PC-3 (cell line): ENCODE data around the gene TRPV2. TPM values are rescaled to one million over a fixed set of nuclear protein-coding genes. Genes with fewer than 3 reads are reported as not detected.
A peak's percentile ranks its signal among the peaks of the same experiment; 100 is the strongest.

Experiments used
- ATAC-seq: fragments of 200-7000 bp; cut with Tn5 transposase; 2 replicates; pipeline ENCODE4 v1.9.1; 2020; ENCODE audit warnings: mild to moderate bottlenecking, moderate library complexity
- BruUV-seq: library from RNA; stranded (reverse); fragments of 400-500 nt; replicated peaks from 2 replicates; lab custom pipeline; 2021; lab: Mats Ljungman, UMichigan
- CTCF ChIA-PET: fragments of 300-600 bp; sonication (Branson Sonifier 250); formaldehyde crosslinking; loops from one replicate; lab custom pipeline; 2022; ENCODE audit warnings: antibody characterized with exemption; lab: Charles Lee
- POLR2A ChIA-PET: fragments of 300-600 bp; sonication (Branson Sonifier 250); formaldehyde crosslinking; loops from one replicate; lab custom pipeline; 2022; ENCODE audit warnings: antibody characterized with exemption; ENCODE audit not compliant: unreplicated experiment; lab: Charles Lee
- DNase-seq: peaks from one replicate; pipeline ENCODE4 v3.0.0-alpha.2; 2015
- H2AFZ ChIP-seq: fragments of 300-600 bp; sonication (generic); 2 replicates; pipeline ENCODE4 v1.6.0; 2016; ENCODE audit warnings: antibody characterized with exemption, low read length
- H3F3A ChIP-seq: fragments of 300-600 bp; sonication (generic); one replicate; pipeline ENCODE4 v1.6.0; 2017; ENCODE audit warnings: antibody characterized with exemption, low read length, control low read depth, mild to moderate bottlenecking; ENCODE audit not compliant: unreplicated experiment
- H3K27ac ChIP-seq: fragments of 300-600 bp; sonication (generic); 2 replicates; pipeline ENCODE4 v1.5.1; 2016; ENCODE audit warnings: mild to moderate bottlenecking, low read length
- H3K27me3 ChIP-seq: fragments of 300-600 bp; sonication (generic); 2 replicates; pipeline ENCODE4 v1.6.1; 2016; ENCODE audit warnings: low read length, mixed read lengths
- H3K36me3 ChIP-seq: fragments of 300-600 bp; sonication (generic); 2 replicates; pipeline ENCODE4 v1.6.1; 2016; ENCODE audit warnings: low read depth, mixed run types, low read length, mixed read lengths
- H3K4me1 ChIP-seq: fragments of 300-600 bp; sonication (generic); 2 replicates; pipeline ENCODE4 v1.5.1; 2016; ENCODE audit warnings: low read length; ENCODE audit not compliant: insufficient read depth
- H3K4me2 ChIP-seq: fragments of 300-600 bp; sonication (generic); 2 replicates; pipeline ENCODE4 v1.6.0; 2016; ENCODE audit warnings: low read length
- H3K4me3 ChIP-seq: fragments of 300-600 bp; sonication (generic); 2 replicates; pipeline ENCODE4 v1.5.1; 2016; ENCODE audit warnings: mild to moderate bottlenecking, low read length, mixed read lengths
- H3K79me2 ChIP-seq: fragments of 300-600 bp; sonication (generic); 2 replicates; pipeline ENCODE4 v1.6.1; 2017; ENCODE audit warnings: low read length, mixed read lengths
- H3K9ac ChIP-seq: fragments of 300-600 bp; sonication (generic); 2 replicates; pipeline ENCODE4 v1.6.0; 2016; ENCODE audit warnings: mild to moderate bottlenecking, low read length
- H3K9me2 ChIP-seq: fragments of 300-600 bp; sonication (generic); replicated peaks from 2 replicates; pipeline ENCODE4 v1.6.1; 2016; ENCODE audit warnings: mixed run types, low read length, mixed read lengths
- H3K9me3 ChIP-seq: fragments of 300-600 bp; sonication (generic); 2 replicates; pipeline ENCODE4 v1.6.1; 2016; ENCODE audit warnings: low read length, mixed read lengths
- H4K20me1 ChIP-seq: fragments of 300-600 bp; sonication (generic); 2 replicates; pipeline ENCODE4 v1.6.1; 2016; ENCODE audit warnings: low read length, mixed read lengths
- CTCF ChIP-seq: fragments of 300-600 bp; sonication (generic); conservative IDR thresholded peaks from 2 replicates; pipeline ENCODE4 v1.5.1; 2017; ENCODE audit warnings: antibody characterized with exemption, low read depth, mild to moderate bottlenecking, low read length
- EZH2 ChIP-seq: fragments of 300-600 bp; sonication (generic); IDR thresholded peaks from one replicate; pipeline ENCODE4 v1.6.1; 2017; ENCODE audit warnings: antibody characterized with exemption, mild to moderate bottlenecking, low read length; ENCODE audit not compliant: unreplicated experiment
- EZH2phosphoT487 ChIP-seq: fragments of 300-600 bp; sonication (generic); IDR thresholded peaks from 2 replicates; pipeline ENCODE4 v1.6.1; 2018; ENCODE audit warnings: mild to moderate bottlenecking, antibody characterized with exemption, low read length, borderline replicate concordance
- intact Hi-C: fragments of 100-400 bp; cut with micrococcal nuclease; formaldehyde crosslinking; loops from 2 replicates; pipeline ENCODE4 v1.9.0; 2023
- total RNA-seq: library from RNA; depleted of rRNA; stranded (reverse); fragments of >200 nt; gene quantifications from 2 replicates; pipeline ENCODE4 v1.2.3, GENCODE V29; 2014

The TRPV2 gene
- total RNA-seq, 1 experiment from 2014 or later = 1.9 TPM

DNA sequence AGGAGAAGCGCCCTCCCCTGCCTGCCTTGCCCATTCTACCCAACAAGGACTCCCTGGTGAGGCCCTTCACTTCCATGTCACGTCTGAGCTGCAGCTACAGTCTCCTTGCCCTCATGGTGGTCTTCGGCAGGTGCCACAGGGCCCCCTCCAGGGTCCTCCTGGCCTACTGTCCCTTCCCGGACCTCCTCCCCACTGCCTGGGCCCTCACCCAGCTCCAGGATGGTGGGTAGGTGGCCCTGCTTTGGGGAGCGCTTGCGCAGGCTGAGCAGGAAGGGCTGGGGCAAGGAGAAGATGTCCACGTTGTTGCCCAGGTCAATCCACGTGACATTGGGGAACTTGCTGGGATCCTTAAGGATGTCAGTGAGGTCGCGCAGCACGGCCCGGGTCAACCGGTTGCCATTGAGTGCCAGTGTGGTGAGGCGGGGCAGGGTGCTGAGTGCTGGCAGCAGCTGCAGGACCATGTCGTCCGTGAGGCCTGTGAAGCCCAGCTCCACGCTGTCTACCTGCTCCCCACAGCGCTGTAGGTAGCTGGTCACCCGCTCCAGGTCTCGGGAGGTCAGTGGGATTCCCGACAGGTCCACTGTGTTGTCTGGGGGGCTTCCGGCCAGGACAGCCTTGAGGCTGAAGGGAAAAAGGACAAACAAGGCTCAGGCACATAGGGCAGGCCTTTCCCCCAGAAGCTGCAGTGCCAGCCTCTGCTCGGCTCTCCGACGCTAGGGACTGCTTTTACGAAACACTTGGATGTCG is 28.3 kb downstream of the TRPV2 start:
- Histone ChIP-seq H3K27me3 (no peaks in the 10 kb centered on the region), H4K20me1 (peaks cover 56% of the 10 kb centered on the region), H3K79me2 (peaks cover 45% of the 10 kb centered on the region), H3K36me3 (peaks cover 75% of the 10 kb centered on the region), H3K4me1 (peaks cover 26% of the 10 kb centered on the region), H3K9me3 (no peaks in the 10 kb centered on the region), H3K9ac (no peak overlapping the region), H2AFZ (no peak overlapping the region), H3F3A (peaks cover 40% of the 10 kb centered on the region), H3K27ac (no peak overlapping the region), H3K9me2 (no peaks in the 10 kb centered on the region), H3K4me2 (no peak overlapping the region), H3K4me3 (no peak overlapping the region)
- BruUV-seq = no TSS peak
- ATAC-seq = no peak
- CTCF ChIA-PET = no interaction called here
- intact Hi-C loops = no loop called here
- POLR2A ChIA-PET = no interaction called here
- no peak for TF ChIP-seq EZH2
- no peak for TF ChIP-seq EZH2phosphoT487
- no peak for TF ChIP-seq CTCF
- DNase-seq = no peak

GRCh38 chr17:16444258-16444886 is 29.0 kb downstream of the TRPV2 start:
- Histone ChIP-seq H3K4me1 (peaks cover 26% of the 10 kb centered on the region), H3K27ac (no peak overlapping the region), H3K9me3 (no peaks in the 10 kb centered on the region), H3F3A (peaks cover 37% of the 10 kb centered on the region), H3K9me2 (no peaks in the 10 kb centered on the region), H3K79me2 (peaks cover 39% of the 10 kb centered on the region), H4K20me1 (peaks cover 61% of the 10 kb centered on the region), H3K9ac (no peak overlapping the region), H3K36me3 (peaks cover 77% of the 10 kb centered on the region), H2AFZ (no peak overlapping the region), H3K27me3 (no peaks in the 10 kb centered on the region), H3K4me3 (no peak overlapping the region), H3K4me2 (no peak overlapping the region)
- CTCF ChIA-PET = no interaction called here
- ATAC-seq = peak; percentile 16; the same call in 1 of the 2 replicates
- POLR2A ChIA-PET = no interaction called here
- DNase-seq = peak; percentile 27
- BruUV-seq = no TSS peak
- no peak for TF ChIP-seq CTCF
- intact Hi-C loops = no loop called here
